Activated naive CD8-positive, alpha-beta T cell treated with anti-CD3 and anti-CD28 coated beads, Interleukin-2, amount 10 ng/mL, durations not matched to agents 7 days and 5 days (primary cell): Measurements from ENCODE around the gene ST3GAL4. TPM values are rescaled to one million over a fixed set of nuclear protein-coding genes. Genes with fewer than 3 reads are reported as not detected.

Experiments used
- ATAC-seq: fragments of 150-1000 bp; cut with Tn5 transposase; one replicate; pipeline ENCODE4 v1.10.0; 2021; ENCODE audit warnings: low read depth, moderate library complexity
- POLR2A ChIA-PET: fragments of 350-600 bp; sonication (Branson Sonifier 250); formaldehyde crosslinking; loops from one replicate; lab custom pipeline; 2021; ENCODE audit warnings: antibody characterized with exemption; lab: Charles Lee
- DNase-seq: peaks from one replicate; pipeline ENCODE4 v3.0.0; 2021
- H3K27ac Mint-ChIP-seq: one replicate; pipeline ENCODE4 v1.8.0; 2022; ENCODE audit warnings: mild to moderate bottlenecking, mixed read lengths
- H3K27me3 Mint-ChIP-seq: one replicate; pipeline ENCODE4 v1.8.0; 2022; ENCODE audit warnings: mild to moderate bottlenecking, moderate library complexity, mixed read lengths
- H3K36me3 Mint-ChIP-seq: one replicate; pipeline ENCODE4 v1.8.0; 2021; ENCODE audit warnings: mild to moderate bottlenecking, mixed read lengths
- H3K4me1 Mint-ChIP-seq: one replicate; pipeline ENCODE4 v1.8.0; 2021; ENCODE audit warnings: mixed read lengths
- H3K4me3 Mint-ChIP-seq: one replicate; pipeline ENCODE4 v1.8.0; 2022; ENCODE audit warnings: mild to moderate bottlenecking, moderate library complexity, mixed read lengths
- H3K9me3 Mint-ChIP-seq: one replicate; pipeline ENCODE4 v1.8.0; 2021; ENCODE audit warnings: mixed read lengths
- total RNA-seq, 2 experiments: library from RNA; stranded (reverse); gene quantifications; one replicate each; pipeline ENCODE4 v1.2.3, GENCODE V29; 2021

Gene ST3GAL4
- total RNA-seq, 2 experiments from 2014 or later: 6.3 to 8.5 TPM

GRCh38 chr11:126462422-126462821 lies 106.9 kb downstream of the ST3GAL4 start:
- DNase-seq (no peak), ATAC-seq (no peak)
- no peaks in the 10 kb centered on the region for H3K36me3 Mint-ChIP-seq
- H3K4me1 Mint-ChIP-seq: peaks cover 15% of the 10 kb centered on the region
- no peak overlapping the region for H3K27ac Mint-ChIP-seq
- POLR2A ChIA-PET: no interaction called here
- peaks cover 5% of the 10 kb centered on the region for H3K27me3 Mint-ChIP-seq
- no peak overlapping the region for H3K4me3 Mint-ChIP-seq
- no peaks in the 10 kb centered on the region for H3K9me3 Mint-ChIP-seq

Other genes with a start within 250 kb of the ST3GAL4 start
- gene RPUSD4, start 144.0 kb upstream of the ST3GAL4 start, total RNA-seq: 10 to 100 TPM; 31.6 to 33.8 TPM
- gene FAM118B, start 143.9 kb upstream of the ST3GAL4 start, total RNA-seq: 10 to 100 TPM; 10.1 to 12.2 TPM
- gene SRPRA, start 86.8 kb upstream of the ST3GAL4 start, total RNA-seq: 100 to 1,000 TPM; 110 TPM
- gene FOXRED1, start 86.5 kb upstream of the ST3GAL4 start, total RNA-seq: 10 to 100 TPM; 37.4 to 38.5 TPM
- 10 to 100 TPM; 15.6 to 18.8 TPM for gene TIRAP, start 72.6 kb upstream of the ST3GAL4 start, total RNA-seq
- gene DCPS, start 51.6 kb upstream of the ST3GAL4 start, total RNA-seq: 10 to 100 TPM; 27.4 to 29.1 TPM